T-helper 2 cell treated with Interferon-gamma antibody and Interleukin-4, amounts not matched to agents 5 μg/mL and 100 μg/mL, for 36 hours (primary cell): ENCODE measurements around the gene UCK2.

Experiments
- DNase-seq: peaks from one replicate; pipeline ENCODE4 v3.0.0; 2021; ENCODE audit warnings: low spot score
- H3K27ac Mint-ChIP-seq: one replicate; pipeline ENCODE4 v1.8.0; 2021; ENCODE audit warnings: mild to moderate bottlenecking, mixed read lengths
- H3K27me3 Mint-ChIP-seq: one replicate; pipeline ENCODE4 v1.8.0; 2021; ENCODE audit warnings: low read depth, mixed read lengths
- H3K36me3 Mint-ChIP-seq: one replicate; pipeline ENCODE4 v1.8.0; 2021; ENCODE audit warnings: low read depth, mixed read lengths
- H3K4me1 Mint-ChIP-seq: one replicate; pipeline ENCODE4 v1.8.0; 2021; ENCODE audit warnings: low read depth, mixed read lengths
- H3K4me3 Mint-ChIP-seq: one replicate; pipeline ENCODE4 v1.8.0; 2022; ENCODE audit warnings: mild to moderate bottlenecking, moderate library complexity, mixed read lengths
- H3K9me3 Mint-ChIP-seq: one replicate; pipeline ENCODE4 v1.8.0; 2021; ENCODE audit warnings: mixed read lengths

UCK2 gene

DNA sequence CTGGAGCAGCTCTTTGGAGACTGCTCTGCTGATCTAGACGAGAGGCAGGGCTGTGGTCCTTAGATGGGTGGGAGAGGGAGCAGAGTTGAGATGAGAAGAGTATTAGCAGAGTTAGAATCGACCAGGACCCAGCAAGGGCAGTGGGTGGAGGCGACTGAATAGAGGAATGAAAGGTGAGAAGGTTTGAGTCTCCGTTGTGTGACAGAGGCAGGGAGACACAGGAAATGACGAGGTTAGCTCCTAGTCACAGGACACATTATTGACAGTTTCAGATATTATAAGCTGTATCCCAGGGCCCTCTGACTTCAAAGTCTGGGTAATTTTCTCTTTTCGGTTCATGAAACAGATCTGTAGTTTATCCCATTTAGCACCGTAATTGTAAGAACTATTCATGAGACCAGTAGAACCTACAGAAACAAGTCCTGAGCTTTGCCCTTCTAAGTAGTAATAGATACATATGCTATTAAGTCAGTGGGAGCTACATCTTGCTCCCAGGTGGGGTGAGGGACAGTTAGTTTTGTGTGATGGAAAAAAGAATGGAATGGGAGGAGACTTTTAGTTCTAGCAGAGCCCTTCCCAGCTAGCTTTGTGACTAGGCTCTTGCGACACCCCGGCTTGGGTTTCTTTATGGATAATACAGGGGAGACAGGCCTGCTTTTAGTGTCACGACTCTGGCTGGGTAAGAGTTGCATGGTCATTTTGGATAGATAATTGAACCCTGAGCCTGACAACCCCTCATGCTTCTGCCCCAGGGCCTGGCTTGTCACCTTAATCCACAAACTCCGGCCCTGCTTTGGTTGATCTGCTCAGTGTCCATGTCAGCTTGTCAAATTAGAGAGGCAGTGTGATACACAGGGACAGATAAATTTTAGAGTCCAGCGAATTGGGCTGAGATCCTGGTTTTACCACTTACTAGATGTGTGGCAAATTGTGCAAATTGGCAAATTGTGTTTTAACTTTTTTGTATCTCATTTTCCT lies 70.2 kb downstream of the UCK2 start:
- H3K9me3 Mint-ChIP-seq, result no peaks in the 10 kb centered on the region
- H3K4me1 Mint-ChIP-seq, result peaks cover 18% of the 10 kb centered on the region
- peak overlapping the region; percentile 51 for H3K27ac Mint-ChIP-seq
- no peaks in the 10 kb centered on the region for H3K27me3 Mint-ChIP-seq
- DNase-seq, result no peak
- H3K36me3 Mint-ChIP-seq, result peaks cover 12% of the 10 kb centered on the region
- H3K4me3 Mint-ChIP-seq, result no peak overlapping the region

DNA sequence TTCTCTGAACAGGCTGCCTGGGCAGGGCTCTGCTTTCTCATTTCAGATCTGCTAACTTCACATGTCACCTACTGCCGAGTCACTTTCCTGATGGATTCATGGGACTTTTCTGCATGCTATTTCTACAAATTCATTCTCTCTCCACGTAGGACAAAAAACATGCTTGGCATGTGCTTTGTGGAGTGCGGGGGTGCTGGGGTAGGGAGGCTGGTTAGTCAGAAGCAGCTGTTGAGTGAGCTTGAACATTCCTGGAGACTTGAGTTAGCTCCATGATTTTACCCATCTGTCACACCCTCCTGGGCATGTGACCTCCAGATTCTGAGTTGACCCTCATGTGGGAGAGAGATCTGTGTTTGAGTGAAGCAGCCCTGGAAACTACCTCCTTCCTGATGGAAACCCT lies 71.4 kb downstream of the UCK2 start:
- no peak overlapping the region for H3K27ac Mint-ChIP-seq
- H3K4me3 Mint-ChIP-seq, result no peak overlapping the region
- DNase-seq, result no peak
- peaks cover 10% of the 10 kb centered on the region for H3K36me3 Mint-ChIP-seq
- peaks cover 18% of the 10 kb centered on the region for H3K4me1 Mint-ChIP-seq
- no peaks in the 10 kb centered on the region for H3K27me3 Mint-ChIP-seq
- no peaks in the 10 kb centered on the region for H3K9me3 Mint-ChIP-seq

DNA sequence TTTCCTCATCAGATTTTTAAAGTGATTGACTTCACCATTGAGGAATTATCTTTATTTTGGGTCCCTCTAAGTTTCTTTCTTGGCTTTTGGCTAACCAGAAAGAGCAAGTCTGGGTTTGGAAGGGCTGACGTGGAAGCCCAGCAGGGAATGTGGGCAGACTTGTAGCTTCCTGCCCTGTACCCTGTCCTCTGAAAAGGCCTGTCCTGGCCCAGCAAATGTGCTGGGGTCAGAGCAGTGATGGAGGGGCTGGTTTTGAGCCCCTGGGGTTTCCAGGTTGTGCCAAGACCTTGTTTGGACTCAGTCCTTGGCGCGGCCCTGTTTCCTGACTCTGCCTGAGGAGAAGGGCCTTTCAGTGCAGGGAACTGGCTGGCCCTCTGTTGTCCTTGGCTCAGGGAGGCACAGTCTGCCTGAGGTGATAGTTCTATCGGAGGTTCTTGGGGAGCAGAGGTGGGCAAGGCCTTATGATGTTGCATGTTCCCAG lies 72.1 kb downstream of the UCK2 start:
- DNase-seq, result no peak
- H3K4me1 Mint-ChIP-seq, result peaks cover 18% of the 10 kb centered on the region
- H3K27ac Mint-ChIP-seq, result no peak overlapping the region
- H3K27me3 Mint-ChIP-seq, result no peaks in the 10 kb centered on the region
- no peaks in the 10 kb centered on the region for H3K9me3 Mint-ChIP-seq
- peaks cover 10% of the 10 kb centered on the region for H3K36me3 Mint-ChIP-seq
- no peak overlapping the region for H3K4me3 Mint-ChIP-seq

DNA sequence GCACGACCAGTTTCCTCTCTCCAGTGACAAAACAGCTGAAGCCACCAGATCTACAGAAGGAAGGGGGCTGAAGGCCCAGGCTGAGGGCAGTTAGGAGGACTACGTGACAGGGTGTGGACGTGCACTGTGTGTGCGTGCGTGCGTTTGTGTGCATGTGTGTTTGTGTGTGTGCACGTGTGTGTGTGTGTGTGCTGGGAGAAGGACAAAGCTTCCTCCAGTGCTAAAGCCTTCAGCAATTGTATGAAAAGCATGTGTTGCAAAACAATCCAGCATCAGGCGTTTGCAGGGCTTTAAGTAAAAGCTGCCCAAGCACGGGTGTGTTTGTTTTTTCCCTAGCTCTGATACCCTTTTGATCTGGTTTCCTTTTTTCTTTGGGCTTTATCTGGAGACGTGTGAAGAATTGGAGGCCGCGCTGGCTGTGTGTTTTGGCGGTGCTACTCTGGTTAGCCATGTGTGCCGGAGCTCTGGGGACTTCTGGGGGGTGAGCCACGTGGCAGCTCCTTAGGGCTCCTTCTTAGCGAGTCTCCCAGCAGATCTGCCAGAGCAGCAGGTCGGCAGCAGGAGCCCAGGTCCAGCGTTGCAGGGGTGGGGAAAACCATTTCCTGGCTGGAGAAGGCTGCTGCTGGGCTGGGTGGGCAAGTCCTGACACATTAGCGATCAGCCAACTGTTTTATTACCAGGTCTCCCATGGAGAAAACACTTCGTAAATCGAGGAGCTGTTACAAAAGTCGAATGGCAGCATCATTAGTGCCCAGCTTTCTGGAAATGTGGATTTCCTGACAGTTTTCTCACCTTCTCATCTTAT lies 73.4 kb downstream of the UCK2 start:
- no peaks in the 10 kb centered on the region for H3K9me3 Mint-ChIP-seq
- H3K36me3 Mint-ChIP-seq, result peaks cover 9% of the 10 kb centered on the region
- no peak overlapping the region for H3K4me3 Mint-ChIP-seq
- no peak for DNase-seq
- no peak overlapping the region for H3K27ac Mint-ChIP-seq
- H3K27me3 Mint-ChIP-seq, result no peaks in the 10 kb centered on the region
- H3K4me1 Mint-ChIP-seq, result peaks cover 24% of the 10 kb centered on the region

DNA sequence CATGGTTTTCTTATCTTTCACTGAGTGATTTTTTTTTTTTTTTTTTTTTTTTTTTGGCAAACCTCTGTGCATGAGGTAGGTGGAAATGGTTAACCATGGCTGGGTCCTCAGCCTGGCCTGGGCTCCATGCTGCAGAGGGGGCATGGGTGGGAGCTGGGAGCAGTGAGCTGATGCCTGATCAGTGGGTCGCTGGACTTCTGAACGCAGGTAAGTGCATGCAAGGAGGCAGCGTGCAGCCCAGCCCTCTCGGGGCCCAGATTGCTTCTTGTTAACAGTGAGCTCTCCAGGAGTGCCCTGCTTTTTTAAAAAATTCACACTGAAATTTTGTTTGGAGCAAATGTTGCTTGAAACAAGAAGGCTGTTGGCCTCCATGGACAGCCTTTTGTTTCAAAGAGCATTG lies 75.2 kb downstream of the UCK2 start:
- DNase-seq, result no peak
- H3K27me3 Mint-ChIP-seq, result no peaks in the 10 kb centered on the region
- H3K27ac Mint-ChIP-seq, result no peak overlapping the region
- no peaks in the 10 kb centered on the region for H3K9me3 Mint-ChIP-seq
- H3K4me3 Mint-ChIP-seq, result no peak overlapping the region
- H3K4me1 Mint-ChIP-seq, result peaks cover 17% of the 10 kb centered on the region
- peaks cover 6% of the 10 kb centered on the region for H3K36me3 Mint-ChIP-seq

DNA sequence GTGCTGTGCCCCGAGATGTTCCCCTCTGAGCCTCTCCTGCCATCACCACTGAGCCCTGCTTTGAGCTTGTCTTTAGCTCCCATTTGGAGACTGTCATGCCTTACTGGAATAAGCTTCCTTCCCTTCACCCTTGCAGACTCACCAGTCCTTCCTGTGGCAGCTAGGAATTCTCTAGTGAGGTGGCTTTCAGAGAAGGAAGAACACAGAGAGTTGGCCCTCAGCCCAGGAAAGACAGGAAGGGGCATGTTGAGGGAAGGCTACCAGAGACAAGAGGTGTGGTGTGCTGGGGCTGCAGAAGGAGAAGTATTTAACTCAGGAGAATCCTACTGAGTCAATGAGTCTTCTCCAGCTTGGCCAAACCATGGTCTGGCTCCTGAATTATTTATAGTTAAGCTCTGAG lies 76.3 kb downstream of the UCK2 start:
- Mint-ChIP-seq H3K36me3 (peaks cover 7% of the 10 kb centered on the region), H3K27me3 (no peaks in the 10 kb centered on the region), H3K9me3 (no peaks in the 10 kb centered on the region), H3K27ac (peak overlapping the region; percentile 44), H3K4me1 (peaks cover 16% of the 10 kb centered on the region), H3K4me3 (no peak overlapping the region)
- no peak for DNase-seq

DNA sequence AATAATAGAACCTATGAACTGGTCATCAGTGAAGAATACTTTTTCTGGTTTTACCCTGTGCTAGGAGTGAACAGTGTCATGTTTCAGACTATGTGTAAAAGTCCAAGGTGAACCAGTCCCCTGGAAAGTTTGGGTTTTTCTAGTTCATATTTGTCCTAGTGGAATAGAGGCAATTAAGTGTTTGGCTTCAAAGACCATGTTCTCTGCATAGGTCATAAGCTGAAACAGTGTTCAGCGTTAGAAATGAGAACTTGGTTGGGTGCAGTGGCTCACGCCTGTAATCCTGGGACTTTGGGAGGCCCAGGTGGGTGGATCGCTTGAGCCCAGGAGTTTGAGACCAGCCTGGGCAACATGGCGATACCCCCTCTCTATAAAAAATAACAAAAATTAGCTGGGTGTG lies 77.5 kb downstream of the UCK2 start:
- Mint-ChIP-seq H3K36me3 (peaks cover 8% of the 10 kb centered on the region), H3K27ac (no peak overlapping the region), H3K4me3 (no peak overlapping the region), H3K4me1 (peaks cover 16% of the 10 kb centered on the region), H3K9me3 (no peaks in the 10 kb centered on the region), H3K27me3 (no peaks in the 10 kb centered on the region)
- no peak for DNase-seq

DNA sequence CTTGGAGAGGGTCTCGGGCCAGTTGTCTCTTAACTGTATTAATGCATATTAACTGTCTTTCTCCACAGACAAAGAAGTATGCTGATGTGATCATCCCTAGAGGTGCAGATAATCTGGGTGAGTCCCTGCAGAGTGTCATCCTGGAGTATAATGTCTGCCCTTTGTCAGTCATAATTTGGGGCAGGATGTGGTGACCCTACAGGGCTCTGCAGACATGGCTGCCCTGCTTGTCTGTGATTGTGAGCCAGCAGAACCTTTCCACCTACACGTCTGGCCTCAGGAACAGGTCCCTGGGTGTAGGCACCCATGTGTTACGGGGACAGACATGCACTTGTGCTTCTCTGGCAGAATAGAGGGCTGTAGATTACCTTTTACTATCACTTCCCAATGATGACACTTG lies 78.4 kb downstream of the UCK2 start:
- DNase-seq, result no peak
- H3K4me3 Mint-ChIP-seq, result no peak overlapping the region
- H3K27ac Mint-ChIP-seq, result no peak overlapping the region
- H3K9me3 Mint-ChIP-seq, result no peaks in the 10 kb centered on the region
- peaks cover 13% of the 10 kb centered on the region for H3K4me1 Mint-ChIP-seq
- no peaks in the 10 kb centered on the region for H3K27me3 Mint-ChIP-seq
- peaks cover 11% of the 10 kb centered on the region for H3K36me3 Mint-ChIP-seq

DNA sequence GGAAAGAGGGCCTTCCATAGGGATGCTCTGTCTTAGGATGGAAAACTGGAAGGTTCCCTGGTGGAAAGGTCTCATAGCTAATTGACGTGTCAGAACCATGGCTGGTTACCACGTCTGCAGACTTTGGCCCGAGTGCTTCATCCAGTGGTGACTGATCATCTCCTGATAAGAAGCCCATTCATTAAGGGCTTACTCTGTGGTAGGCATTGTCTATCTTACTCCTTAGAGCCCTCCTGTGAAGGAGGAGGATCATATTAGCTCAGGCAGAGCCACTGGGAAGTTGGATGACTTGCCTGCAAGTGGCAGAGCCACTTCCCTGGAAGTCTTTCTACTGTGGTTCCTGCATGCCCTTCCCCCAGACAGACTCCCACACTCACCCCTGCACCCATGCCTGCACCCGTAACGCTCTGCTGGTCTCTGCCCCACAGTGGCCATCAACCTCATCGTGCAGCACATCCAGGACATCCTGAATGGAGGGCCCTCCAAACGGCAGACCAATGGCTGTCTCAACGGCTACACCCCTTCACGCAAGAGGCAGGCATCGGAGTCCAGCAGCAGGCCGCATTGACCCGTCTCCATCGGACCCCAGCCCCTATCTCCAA lies 79.9 kb downstream of the UCK2 start:
- Mint-ChIP-seq H3K36me3 (peaks cover 11% of the 10 kb centered on the region), H3K4me3 (no peak overlapping the region), H3K4me1 (peaks cover 9% of the 10 kb centered on the region), H3K9me3 (no peaks in the 10 kb centered on the region), H3K27ac (no peak overlapping the region), H3K27me3 (no peaks in the 10 kb centered on the region)
- DNase-seq, result no peak

DNA sequence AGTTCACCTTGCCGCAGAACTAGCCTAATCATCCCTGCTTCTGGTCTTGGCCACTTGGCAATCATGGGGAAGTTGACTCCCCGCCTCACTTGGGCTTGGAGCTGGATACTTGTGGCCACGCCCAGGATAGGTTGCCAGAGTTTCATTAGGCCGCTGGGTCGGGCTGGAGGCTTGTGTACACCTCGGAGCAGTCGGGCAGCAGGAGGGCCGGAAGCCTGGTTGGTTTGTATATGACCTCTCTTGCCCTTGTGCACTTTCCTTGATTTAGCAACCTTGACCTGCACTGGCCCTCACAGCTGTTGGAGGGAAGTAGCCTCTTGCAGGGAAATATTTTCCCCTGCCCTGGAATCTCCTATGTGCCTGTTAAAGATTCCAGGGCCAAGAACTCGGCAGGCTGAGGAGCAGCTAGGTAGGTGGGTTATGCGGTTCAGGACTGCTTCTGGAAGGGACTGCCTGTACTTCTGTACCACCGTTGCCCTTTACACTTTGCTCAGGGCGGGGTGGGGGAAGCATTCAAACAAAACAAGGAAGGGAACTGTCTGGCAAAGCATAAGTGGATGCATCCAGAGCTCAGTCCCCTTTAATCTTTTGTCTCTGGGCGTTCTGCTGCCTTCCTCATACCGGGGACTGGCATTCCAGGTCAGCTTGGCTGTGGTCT lies 83.5 kb downstream of the UCK2 start:
- Mint-ChIP-seq H3K4me1 (peaks cover 10% of the 10 kb centered on the region), H3K27me3 (no peaks in the 10 kb centered on the region), H3K27ac (no peak overlapping the region), H3K36me3 (peaks cover 13% of the 10 kb centered on the region), H3K4me3 (no peak overlapping the region), H3K9me3 (no peaks in the 10 kb centered on the region)
- DNase-seq, result no peak

DNA sequence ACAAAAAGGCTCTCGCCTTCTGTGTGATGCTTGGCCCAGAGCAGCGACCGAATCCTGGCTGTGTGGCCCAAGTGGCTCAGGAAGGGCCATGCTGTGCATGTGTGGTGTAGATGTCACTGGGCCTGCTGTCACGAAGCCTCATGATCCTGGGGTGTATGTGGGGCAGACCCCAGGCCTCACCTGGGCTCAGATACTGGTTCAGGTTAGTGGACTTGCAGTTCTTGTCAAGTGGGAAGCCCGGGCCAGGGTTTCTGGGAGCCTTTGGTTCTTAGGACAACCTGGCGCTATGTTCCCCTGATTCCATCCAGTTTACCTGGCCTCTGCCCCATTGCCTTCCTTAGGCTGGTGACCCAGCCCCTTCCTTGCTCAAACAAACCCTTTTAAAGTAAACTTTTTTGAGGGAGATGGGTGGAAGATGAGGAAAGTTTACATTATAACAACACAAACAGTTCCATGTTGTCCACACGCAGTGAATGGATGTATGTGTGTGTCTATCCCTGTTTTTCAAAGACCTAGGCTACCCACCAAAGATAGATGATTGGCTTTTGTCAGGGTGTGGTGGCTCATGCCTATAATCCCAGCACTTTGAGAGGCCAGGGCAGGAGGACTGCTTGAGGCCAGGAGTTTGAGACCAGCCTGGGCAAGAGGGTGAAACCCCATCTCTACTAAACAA lies 84.3 kb downstream of the UCK2 start:
- Mint-ChIP-seq H3K4me1 (peaks cover 8% of the 10 kb centered on the region), H3K4me3 (no peak overlapping the region), H3K36me3 (peaks cover 13% of the 10 kb centered on the region), H3K27ac (no peak overlapping the region), H3K9me3 (no peaks in the 10 kb centered on the region), H3K27me3 (no peaks in the 10 kb centered on the region)
- DNase-seq, result no peak

DNA sequence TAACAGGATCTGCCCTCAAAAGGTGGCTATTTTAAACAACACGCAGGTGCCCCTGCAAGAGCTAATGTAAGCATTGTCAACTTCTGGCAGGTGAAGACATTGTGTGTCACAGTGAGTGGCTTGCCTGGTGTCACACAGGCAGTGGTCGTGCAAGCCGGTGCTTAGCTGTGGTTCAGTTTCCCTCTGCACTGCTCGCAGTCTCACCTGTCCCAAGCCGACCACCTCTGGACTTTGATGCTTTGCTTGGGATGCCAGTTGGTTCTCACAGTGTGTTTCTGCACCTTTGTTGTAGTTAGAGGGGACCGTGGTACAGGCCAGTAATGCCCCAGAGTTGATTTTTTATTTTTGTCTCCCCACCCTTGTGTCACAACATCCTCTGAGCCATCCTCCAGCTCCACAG lies 85.2 kb downstream of the UCK2 start:
- Mint-ChIP-seq H3K36me3 (peaks cover 10% of the 10 kb centered on the region), H3K4me1 (peaks cover 8% of the 10 kb centered on the region), H3K9me3 (no peaks in the 10 kb centered on the region), H3K27ac (no peak overlapping the region), H3K4me3 (no peak overlapping the region), H3K27me3 (no peaks in the 10 kb centered on the region)
- no peak for DNase-seq

DNA sequence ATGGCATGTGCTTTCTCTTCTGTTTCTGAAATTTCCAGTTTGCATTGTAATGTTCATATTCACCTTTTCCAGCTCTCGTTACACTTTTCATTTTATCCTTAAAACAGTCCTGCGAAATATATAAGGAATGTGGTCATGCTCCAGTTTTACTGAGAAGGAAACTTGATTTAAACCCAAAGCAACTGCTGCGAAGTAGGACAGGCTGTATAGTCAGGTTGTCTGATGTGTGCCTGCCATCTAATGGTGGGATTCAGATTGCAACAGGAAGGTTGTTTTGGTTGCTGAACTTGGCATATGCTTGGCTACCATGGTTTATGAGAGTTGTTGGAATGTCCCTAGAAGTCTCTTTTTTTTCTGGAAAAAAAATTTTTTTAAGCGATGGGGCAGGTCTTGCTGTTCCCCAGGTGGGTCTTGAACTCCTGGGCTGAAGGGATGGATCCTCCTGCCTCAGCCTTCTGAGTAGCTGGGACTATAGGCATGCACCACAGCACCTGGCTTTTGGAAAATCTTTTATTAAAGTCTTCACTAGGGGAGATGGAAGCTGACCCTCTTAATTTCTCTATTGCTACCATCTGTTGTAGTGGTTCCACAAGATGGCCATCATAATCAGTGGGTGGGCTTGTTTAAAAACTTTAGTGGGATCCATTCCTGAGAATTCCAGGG lies 86.9 kb downstream of the UCK2 start:
- Mint-ChIP-seq H3K36me3 (peaks cover 5% of the 10 kb centered on the region), H3K4me3 (no peak overlapping the region), H3K9me3 (no peaks in the 10 kb centered on the region), H3K27ac (no peak overlapping the region), H3K27me3 (no peaks in the 10 kb centered on the region), H3K4me1 (peaks cover 8% of the 10 kb centered on the region)
- peak; percentile 48 for DNase-seq
